ENCODE measurements around the gene TLE5.

TLE5 gene

GRCh38 chr19:3062165-3063105, at the start of gene TLE5:
Gene TLE5, minus strand, starts transcription at chr19:3062495. Its CDS starts 295 bp downstream, at chr19:3062200.
- in situ Hi-C loops (cut with HindIII; ENCODE audit: low sequenced_read_pairs) = no loop called here
- no peak for TF ChIP-seq CTCF (IDR thresholded peaks at IDR 0.05; ENCODE audit: low read depth, low read length)

GRCh38 chr19:3111586-3112247, 49.4 kb upstream of the TLE5 start:
- no peak for DNase-seq (ENCODE audit: low read depth, low spot score)
- in situ Hi-C loops (cut with HindIII; ENCODE audit: low sequenced_read_pairs) = no loop called here
- TF ChIP-seq CTCF (IDR thresholded peaks at IDR 0.05; ENCODE audit: low read depth, low read length) = no peak
- H3K4me3 ChIP-seq (ENCODE audit: low read depth, low read length) = no peak overlapping the region

More at GRCh38 chr19:3062165-3063105, at the start of gene TLE5:
- H3K4me3 ChIP-seq (ENCODE audit: low read depth, low read length) = peak within 1 kb of the TSS; percentile 81
- no peak for DNase-seq (ENCODE audit: low read depth, low spot score)

- in situ Hi-C loops (cut with HindIII; ENCODE audit: low sequenced_read_pairs) = no loop called here
- H3K4me3 ChIP-seq (ENCODE audit: low read depth, low read length) = no peak overlapping the region
- no peak for DNase-seq (ENCODE audit: low read depth, low spot score)
- no peak for TF ChIP-seq CTCF (IDR thresholded peaks at IDR 0.05; ENCODE audit: low read depth, low read length)
Observed at GRCh38 chr19:3110126-3110825, 48.0 kb upstream of the TLE5 start.

GRCh38 chr19:3109491-3109890, 47.2 kb upstream of the TLE5 start:
- no peak for TF ChIP-seq CTCF (IDR thresholded peaks at IDR 0.05; ENCODE audit: low read depth, low read length)
- DNase-seq (ENCODE audit: low read depth, low spot score) = no peak
- H3K4me3 ChIP-seq (ENCODE audit: low read depth, low read length) = no peak overlapping the region
- in situ Hi-C loops (cut with HindIII; ENCODE audit: low sequenced_read_pairs) = no loop called here

GRCh38 chr19:3108775-3109174, 46.5 kb upstream of the TLE5 start:
- TF ChIP-seq CTCF (IDR thresholded peaks at IDR 0.05; ENCODE audit: low read depth, low read length) = peak; percentile 97
- no peak overlapping the region for H3K4me3 ChIP-seq (ENCODE audit: low read depth, low read length)
- in situ Hi-C loops (cut with HindIII; ENCODE audit: low sequenced_read_pairs) = no loop called here
- DNase-seq (ENCODE audit: low read depth, low spot score) = peak; percentile 47

GRCh38 chr19:3107658-3108057, 45.4 kb upstream of the TLE5 start:
- DNase-seq (ENCODE audit: low read depth, low spot score) = no peak
- no peak overlapping the region for H3K4me3 ChIP-seq (ENCODE audit: low read depth, low read length)
- in situ Hi-C loops (cut with HindIII; ENCODE audit: low sequenced_read_pairs) = no loop called here
- no peak for TF ChIP-seq CTCF (IDR thresholded peaks at IDR 0.05; ENCODE audit: low read depth, low read length)

All from astrocyte of the spinal cord (primary cell).